Stomach (tissue), 4 donors: ENCODE results near the gene FLNC.

Experiments
- POLR2A ChIP-seq, 4 donors: fragments of 450-650 bp; IDR thresholded peaks; one replicate each; pipeline ENCODE4 v1.6.1; 2016; ENCODE audit warnings: antibody characterized with exemption in 4 of 4, control low read depth in 2 of 4, mild to moderate bottlenecking in 1 of 4, moderate library complexity in 1 of 4
- TF ChIP-seq, protein P1 (sequence below), 7 experiments: fragments of 450-650 bp in 4 of 7; fragments of 200-600 bp in 3 of 7; sonication (generic) in 3 of 7; IDR thresholded peaks; one replicate each; pipeline ENCODE4 v1.5.1; 2016 to 2019; ENCODE audit warnings: antibody characterized with exemption in 7 of 7, control low read depth in 2 of 7, mild to moderate bottlenecking in 1 of 7

DNA sequence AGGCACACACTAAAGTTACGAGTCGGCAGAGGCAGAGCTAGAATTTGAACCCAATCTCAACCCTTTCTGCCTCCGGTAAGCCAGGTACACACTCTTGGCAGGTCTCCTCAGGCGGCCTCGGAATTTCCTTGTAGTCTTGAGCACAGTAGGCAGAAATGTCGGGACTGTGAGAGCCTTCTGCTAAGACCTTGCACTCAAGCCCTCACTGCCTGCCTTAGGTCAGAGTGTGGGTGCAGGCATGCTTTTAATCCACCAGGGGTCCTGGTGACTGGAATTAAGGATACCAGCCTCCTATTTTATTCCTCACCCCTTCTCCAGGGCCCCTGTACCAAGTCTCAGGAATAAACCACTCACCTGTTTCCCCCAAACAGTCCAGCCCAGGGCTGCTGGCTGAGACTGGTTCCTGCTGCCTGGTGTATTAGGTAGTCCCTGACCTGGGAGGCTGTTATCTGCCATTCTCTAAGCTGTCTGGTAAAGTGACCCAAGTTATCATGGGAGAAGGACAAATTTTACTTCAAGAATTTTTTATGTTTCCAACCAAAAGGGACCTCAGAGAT, 33.3 kb downstream of the FLNC start:
- TF ChIP-seq, protein P1, sequence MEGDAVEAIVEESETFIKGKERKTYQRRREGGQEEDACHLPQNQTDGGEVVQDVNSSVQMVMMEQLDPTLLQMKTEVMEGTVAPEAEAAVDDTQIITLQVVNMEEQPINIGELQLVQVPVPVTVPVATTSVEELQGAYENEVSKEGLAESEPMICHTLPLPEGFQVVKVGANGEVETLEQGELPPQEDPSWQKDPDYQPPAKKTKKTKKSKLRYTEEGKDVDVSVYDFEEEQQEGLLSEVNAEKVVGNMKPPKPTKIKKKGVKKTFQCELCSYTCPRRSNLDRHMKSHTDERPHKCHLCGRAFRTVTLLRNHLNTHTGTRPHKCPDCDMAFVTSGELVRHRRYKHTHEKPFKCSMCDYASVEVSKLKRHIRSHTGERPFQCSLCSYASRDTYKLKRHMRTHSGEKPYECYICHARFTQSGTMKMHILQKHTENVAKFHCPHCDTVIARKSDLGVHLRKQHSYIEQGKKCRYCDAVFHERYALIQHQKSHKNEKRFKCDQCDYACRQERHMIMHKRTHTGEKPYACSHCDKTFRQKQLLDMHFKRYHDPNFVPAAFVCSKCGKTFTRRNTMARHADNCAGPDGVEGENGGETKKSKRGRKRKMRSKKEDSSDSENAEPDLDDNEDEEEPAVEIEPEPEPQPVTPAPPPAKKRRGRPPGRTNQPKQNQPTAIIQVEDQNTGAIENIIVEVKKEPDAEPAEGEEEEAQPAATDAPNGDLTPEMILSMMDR (IDR thresholded peaks at IDR 0.05) = peak in 3 of 7 experiments; percentile 18 to 31 (median 21)
- TF ChIP-seq POLR2A (IDR thresholded peaks at IDR 0.05) = no peak
